Kasumi-1 (cell line): Measurements from ENCODE around the gene ZNF280C.
"Not testable (repeated sequence)": the region's sequence is repeated elsewhere in the genome, so short reads cannot be mapped to it uniquely, and the experiment has no call there.

ENCODE experiments used
- DNase-seq, 2 experiments: peaks; one replicate each; lab custom pipeline; 2025; lab: John Stamatoyannopoulos, UW

Gene ZNF280C

DNA sequence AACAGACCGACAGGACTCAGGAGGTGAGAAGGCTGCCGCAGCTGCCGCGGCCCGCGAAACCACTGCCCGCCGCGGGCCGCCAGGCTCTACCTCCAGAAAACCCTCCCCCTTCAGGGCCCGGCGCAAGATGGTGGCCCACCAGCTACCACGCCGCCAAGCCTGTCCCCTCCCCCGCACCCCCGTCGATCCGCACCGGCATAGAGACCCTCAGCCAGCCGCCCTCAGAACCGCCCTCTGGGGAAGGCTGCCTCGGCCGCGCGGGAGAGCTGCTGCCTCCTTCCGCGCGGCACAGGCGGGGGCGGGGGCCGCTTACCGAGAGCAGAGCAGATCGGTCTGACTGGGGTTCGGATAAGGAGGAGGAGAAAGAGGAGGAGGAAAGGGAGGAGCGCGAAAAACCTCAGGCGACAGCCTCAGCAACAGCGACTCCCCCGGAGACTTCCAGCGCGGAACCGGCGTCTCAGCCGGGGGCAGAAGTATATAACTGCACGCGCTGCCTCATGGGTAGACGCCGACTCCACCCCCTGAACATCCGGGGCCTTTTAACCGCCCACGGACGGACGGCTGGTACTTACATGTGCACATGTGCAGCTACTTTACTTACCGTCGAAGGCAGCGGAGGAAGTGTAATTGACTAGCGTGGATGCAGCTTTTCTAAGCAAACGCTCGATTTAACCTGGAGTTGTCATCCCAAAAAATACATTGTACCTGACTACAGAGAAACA lies at the start of gene ZNF280C:
ZNF280C (minus strand) TSS at position 451 of the 722 bp plus-strand sequence. CDS start 8,450 bp downstream, outside the sequence.
- peak; percentile 90 to 92 for DNase-seq

DNA sequence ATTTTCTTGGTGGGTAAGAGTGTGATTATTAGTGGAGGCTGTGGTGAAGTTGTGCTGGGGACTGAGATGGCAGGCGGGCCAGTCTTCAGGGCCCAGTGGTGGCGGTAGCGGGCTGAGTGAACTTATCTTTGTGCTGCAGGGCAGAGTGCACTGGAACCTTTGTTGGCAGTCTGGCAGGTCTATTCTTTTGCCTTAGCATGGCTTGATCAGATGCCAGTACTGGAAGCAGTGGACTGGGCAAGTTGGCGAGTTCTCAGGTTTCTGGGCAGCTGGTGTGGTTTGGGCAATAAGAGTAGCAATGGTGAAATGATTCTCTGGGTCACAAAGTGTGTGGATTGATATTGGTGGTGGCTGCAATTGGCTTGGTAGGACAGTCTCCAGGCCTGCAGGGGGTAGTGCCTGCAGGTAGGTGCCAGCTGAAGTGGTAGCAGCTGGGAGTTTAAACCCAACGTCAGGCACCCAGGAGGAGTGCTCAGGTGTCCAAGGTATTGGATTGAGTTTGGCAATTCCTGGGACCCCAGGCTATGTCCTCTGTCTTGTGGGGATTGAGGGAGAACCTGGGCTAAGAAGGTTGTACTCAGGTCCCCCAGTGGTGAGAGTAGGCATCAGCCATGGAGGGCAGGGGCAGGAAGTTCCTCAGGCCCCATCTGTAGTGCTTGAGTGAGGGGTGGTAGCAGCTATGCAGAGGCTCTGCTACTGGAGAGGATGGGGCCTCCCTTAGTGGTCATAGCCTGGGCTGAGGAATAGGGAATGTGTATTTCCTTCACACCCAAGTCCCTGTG lies 36.1 kb upstream of the ZNF280C start:
- no peak for DNase-seq

DNA sequence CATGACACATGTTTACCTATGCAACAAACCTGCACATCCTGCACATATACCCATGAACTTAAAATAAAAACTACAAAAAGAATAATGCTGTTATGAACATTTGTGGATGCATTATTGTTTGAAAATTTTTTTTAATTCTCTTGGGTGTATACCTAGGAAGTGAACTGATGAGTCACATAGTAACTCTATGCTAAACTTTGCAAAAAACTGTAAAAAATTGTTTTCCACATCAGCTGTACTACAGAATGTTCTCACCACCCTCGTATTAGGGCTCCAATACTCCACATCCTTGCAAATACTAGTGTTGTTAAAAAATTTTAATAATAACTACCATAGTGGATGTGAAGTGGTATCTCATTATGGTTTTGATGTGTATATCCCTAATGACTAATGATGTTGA lies 33.3 kb upstream of the ZNF280C start:
- DNase-seq, result no peak

- no peak for DNase-seq
These were observed 32.7 kb upstream of the ZNF280C start for GRCh38 chrX:130301405-130301804.

- DNase-seq, result no peak
These were observed 31.2 kb upstream of the ZNF280C start for GRCh38 chrX:130300010-130300282.

- DNase-seq, result no peak
These were observed 30.7 kb upstream of the ZNF280C start for GRCh38 chrX:130299279-130300009.

DNA sequence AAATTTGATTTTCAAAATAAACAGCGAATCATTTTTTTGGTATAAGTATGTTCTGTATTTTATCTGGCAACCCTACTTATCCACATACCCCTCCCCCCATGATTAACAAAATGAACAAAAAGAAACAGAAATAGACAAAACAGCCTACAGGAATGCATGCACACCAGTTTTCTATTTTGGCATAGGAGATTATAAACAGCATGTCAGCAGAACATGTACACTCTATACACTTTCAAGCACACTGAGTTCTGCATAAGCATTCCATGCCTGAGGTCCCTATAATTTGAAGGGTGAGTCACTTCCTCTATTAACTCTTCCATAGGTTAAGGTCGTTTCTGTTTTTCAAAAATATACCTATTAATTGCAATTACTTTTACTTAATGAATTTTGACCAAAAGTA lies 28.0 kb upstream of the ZNF280C start:
- DNase-seq, result peak; percentile 0 to 2

GRCh38 chrX:130296297-130296678 lies 27.6 kb upstream of the ZNF280C start:
- DNase-seq, result no peak

DNA sequence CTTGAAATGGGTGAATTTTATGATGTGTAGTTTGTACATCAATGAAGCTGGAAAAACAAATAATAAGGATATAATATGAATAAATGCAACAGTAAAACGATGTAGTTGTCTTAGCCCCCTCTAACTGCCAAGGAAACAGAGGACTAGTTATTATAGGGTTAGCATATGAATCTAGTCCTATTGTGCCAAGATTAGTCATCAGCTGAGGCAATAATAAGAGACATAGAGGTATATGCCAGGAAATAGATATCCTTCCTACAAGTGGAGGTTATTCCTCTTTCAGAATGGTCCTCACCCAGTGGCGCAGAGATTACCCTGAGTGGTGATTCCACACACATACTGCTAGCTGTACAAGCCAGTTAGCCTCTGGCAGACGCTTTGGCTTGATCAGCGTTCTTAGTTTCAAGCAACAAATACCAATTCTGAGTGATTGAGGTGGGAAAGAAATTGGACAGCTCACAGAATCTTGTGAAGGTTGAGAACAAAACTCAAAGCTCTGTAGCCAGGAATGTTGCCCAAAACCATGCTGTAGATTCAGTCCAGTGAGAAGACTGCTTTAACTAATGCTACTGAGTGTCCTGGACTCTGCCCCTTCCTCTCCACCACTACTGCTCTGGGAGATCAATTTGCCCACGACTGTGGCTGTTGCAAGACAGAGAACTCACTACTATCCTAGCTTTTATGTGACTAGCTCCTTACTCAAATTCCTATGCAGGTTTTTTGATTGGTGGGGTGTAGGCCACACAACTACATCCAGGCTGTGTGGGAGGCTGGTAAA lies 27.0 kb upstream of the ZNF280C start:
- DNase-seq, result no peak

GRCh38 chrX:130287071-130287770 lies 18.5 kb upstream of the ZNF280C start:
- DNase-seq, result no peak

DNA sequence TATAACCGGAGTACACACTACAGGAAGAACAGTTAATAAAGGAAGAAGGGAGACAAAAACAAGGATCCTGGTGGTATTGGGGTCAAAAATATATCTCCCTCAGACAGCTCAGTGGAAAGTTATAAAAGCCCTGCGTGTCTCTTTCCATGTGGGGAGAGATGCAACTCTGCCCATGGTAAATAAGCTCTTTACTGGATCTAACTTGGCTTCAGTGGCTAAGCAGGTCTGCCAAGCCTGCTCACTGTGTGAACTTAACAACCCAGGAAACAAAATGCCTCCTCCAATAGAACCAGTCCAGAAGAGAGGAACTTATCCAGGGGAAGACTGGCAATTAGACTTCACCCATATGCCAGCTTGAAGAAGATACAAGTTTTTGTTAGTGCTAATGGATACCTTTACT lies 17.0 kb upstream of the ZNF280C start:
- no peak for DNase-seq

- DNase-seq, result no peak
These were observed 16.4 kb upstream of the ZNF280C start for GRCh38 chrX:130285069-130285620.

DNA sequence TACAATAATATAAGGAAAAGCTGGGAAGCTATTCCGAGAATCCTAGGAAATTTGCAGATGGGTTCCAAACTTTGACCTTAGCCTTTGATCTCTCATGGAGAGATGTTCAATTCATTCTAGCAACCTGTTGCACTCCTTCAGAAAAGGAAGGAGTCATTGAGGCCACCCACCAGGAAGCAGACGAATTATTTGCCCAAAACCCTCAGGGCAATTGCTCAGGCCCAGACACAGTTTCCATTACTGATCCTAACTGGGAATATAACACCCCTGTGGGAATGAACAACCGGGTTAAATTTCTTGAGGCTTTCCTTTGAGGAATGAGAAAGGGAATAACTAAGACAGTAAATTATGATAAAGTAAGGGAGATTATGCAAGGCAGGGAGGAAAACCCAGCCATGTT lies 13.5 kb upstream of the ZNF280C start:
- no peak for DNase-seq

DNA sequence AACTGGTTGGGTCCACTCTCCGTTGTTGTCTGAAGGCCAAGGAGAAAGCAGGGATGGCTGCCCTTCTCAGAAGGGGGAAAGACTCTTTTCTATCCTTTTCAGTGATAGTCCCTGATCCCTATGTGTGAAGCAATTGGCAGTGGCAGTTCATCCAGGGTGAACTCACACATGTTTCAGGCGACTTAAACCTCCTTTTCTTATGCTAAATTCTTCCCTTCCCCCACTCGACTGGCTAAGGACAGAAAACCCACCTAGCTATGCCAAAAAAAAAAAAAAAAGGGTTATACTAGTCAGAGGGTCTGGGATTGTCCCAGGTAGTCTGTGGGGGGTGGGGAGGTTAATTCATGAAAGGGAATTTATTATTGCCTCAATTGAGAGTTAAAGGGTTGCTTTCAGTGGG lies 12.2 kb upstream of the ZNF280C start:
- DNase-seq, result no peak

DNA sequence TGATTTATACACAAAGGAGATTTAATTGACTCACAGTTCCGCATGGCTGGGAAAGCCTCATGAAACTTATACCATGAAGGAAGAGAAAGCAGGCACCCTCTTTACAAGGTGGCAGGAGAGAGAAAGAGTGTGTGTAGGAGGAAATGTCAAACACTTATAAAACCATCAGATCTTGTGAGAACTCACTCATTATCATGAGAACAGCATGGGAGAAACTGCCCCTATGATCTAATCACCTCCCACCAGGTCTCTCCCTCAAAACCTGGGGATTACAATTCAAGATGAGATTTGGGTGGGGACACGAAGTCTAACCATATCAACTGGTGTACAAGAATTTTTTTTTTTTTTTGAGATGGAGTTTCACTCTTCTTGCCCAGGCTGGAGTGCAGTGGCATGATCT lies 3.6 kb upstream of the ZNF280C start:
- not testable (repeated sequence) for DNase-seq

DNA sequence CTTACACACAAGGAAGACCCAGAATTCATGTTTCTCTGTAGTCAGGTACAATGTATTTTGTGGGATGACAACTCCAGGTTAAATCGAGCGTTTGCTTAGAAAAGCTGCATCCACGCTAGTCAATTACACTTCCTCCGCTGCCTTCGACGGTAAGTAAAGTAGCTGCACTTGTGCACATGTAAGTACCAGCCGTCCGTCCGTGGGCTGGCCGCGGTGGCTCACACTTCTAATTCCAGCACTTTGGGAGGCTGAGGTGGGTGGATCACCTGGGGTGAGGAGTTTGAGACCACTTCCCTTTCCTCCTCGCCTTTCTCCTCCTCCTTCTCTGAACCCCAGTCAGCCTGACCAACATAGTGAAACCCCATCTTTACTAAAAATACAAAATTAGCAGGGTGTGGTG lies 692 bp upstream of the ZNF280C start:
- DNase-seq, result not testable (repeated sequence)

- DNase-seq, result peak; percentile 15 to 31
These were observed 697 bp downstream of the ZNF280C start for GRCh38 chrX:130267956-130268448.

DNA sequence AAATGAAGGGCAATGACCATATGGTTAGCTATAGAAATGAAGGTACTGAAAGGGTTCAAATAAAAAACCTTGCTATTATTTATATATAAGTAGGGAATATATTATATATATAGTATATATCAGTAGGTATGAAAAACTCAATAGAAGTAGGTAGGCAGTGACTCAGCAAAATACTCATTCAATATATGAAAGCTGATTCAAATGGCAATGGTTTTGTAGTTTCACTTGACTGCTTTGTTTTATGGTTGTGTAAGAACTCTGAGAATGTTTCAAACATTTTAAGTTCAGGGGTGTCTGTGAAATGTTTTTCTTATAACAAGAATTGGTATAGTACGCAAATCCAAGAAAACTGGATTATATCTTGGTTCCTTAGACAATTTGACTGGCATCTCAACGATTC lies 4.1 kb downstream of the ZNF280C start:
- no peak for DNase-seq

DNA sequence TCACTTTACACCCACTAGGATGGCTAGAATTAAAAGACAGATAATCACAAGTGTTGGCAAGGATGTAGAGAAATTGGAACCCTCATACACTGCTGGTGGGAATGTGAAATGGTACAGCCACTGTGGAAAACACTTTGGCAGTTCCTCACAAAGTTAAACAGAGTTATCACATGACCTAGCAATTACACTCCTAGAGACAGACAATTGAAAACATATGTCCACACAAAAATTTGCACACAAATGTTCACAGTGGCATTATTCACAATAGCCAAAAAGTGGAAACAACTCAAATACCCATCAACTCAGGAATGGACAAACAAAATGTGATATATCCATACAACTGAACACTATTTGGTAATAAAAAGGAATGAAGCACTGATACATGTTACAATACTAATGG lies 5.7 kb downstream of the ZNF280C start:
- DNase-seq, result no peak

DNA sequence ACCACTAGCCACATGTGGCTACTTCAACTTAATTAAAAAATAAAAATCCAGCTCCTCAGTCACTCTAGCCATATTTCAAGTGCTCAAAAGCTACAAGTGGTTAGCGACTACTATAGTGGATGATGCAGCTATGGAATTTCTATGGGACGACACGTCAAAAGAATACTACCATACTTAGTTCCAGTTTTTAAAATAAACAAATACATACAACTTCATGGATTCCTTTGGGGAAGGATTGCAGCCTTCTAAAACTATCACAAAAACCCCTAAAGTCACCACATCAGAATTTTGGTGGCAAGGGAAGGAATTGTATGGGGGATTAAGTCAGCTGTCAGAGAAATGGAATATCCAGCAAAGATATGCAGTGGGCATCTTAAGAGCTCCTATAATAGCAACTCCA lies 6.5 kb downstream of the ZNF280C start:
- no peak for DNase-seq

DNA sequence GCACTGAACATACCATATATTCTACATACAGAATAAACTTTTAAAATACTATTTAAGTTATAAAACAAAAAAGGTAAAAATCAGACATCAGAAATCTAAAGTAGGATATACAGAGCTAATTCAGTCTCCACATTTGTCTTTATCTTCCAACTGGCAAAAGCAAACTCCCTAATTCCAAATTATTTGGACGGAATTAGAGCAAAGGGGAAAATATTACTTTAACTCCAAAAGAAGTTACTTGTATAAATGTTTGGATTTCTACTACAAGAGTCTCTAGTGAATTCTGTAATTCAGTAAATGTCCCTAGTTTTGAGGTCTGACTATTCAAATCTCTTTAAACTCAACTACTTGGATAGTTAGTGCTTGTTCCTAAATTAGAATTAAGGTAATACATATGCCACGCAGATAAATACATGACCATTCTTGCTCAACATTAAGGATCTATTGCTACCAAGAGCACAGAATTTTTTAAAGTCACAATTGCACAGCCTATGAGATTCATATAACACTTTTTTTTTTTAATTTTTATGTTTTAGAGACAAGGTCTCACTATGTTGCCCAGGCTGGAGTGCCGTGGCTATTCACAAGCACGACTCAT lies 7.3 kb downstream of the ZNF280C start:
- DNase-seq, result no peak
